ENCODE results near the gene TMEM244. TPM values are rescaled to one million over a fixed set of nuclear protein-coding genes. Genes with fewer than 3 reads are reported as not detected.
"Not testable (repeated sequence)": the region's sequence is repeated elsewhere in the genome, so short reads cannot be mapped to it uniquely, and the experiment has no call there.

Gene TMEM244
- polyA plus RNA-seq, 5 donors: not detected

DNA sequence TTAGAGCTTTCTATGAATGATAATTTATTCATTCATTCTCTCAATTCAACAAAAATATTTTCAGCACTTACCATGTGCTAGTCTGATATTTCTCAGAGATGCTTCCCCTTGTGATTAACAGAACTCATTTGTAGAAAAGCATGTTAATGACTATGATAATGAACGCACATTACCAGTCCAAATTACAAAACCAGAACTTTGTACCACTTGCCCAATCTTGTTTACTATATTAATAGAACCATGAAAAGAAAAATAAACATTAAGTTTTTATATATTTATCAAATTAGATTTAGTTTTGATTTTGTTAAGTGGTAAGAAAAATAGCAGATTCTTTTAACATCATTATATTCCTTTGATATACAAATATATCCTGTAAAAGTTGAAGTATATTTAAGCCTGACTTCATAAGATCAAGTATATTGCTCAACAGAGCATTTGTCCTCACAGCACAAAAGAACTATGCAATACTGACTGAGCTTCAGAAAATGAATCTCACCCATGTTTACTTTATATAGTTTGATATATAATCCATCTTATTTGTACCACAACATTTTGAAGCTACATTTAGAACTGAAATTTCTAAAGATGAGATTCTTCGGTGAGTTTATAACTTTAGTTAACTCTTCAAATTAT is 48.9 kb downstream of the TMEM244 start:
- DNase-seq: no peak

DNA sequence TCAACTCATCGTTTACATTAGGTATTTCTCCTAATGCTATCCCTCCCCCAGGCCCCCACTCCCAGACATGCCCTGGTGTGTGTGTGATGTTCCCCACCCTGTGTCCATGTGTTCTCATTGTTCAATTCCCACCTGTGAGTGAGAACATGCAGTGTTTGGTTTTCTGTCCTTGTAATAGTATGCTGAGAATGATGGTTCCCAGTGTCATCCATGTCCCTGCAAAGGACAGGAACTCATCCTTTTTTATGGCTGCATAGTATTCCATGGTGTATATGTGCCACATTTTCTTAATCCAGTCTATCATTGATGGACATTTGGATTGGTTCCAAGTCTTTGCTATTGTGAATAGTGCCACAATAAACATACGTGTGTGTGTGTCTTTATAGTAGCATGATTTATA is 54.0 kb downstream of the TMEM244 start:
- not testable (repeated sequence) for DNase-seq

DNA sequence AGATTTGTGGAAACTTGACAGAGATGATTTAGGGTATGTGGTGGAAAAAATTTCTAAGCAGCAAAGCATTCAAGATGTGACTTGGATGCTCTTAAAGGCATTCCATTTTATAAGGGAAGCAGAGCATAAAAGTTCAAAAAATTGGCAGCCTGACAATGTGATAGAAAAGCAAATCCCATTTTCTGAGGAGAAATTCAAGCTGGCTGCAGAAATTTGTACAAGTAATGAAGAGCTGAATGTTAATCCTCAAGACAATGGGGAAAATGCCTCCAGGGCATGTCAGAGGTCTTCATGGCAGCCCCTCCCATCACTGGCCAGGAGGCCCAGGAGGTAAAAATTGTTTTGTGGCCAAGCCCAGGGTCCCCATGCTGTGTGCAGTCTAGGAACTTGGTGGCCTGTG is 58.2 kb downstream of the TMEM244 start:
- DNase-seq: not testable (repeated sequence)

DNA sequence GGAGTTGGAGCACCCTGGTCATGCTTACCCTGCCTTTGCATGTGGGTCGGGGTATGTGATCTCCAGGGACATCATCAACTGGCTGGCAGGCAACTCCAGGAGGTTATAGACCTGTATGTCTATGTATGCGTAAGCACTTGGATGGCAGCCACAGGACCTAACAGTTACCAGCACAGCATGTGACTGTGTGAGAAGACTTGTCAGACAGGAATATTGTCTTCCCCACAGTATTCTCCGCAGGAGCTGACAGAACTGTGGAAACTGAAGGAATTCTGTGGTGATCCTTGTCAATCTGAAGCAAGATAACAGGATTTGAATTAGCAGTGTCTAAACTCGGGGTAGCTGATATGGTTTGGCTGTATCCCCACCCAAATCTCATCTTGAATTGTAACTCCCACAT is 59.2 kb downstream of the TMEM244 start:
- DNase-seq: no peak

DNA sequence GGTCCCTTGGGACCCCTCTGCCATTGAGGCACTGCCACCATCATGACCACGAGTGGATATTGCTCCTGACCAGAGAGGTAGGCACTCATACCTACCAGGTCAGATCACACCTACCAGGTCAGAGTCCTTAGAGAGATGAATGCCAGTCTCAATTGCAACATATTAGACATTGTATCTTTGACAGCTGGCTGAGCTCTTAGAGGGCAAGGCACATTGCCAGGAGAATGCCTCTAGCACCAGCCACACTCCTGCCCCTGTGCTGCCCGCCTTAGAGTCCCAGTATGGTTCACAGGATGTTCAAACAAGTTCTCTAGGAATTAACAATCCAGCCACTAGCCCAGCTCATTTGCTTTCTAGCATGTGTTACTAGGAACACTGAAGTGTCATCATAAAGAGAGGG is 65.9 kb downstream of the TMEM244 start:
- no peak for DNase-seq

DNA sequence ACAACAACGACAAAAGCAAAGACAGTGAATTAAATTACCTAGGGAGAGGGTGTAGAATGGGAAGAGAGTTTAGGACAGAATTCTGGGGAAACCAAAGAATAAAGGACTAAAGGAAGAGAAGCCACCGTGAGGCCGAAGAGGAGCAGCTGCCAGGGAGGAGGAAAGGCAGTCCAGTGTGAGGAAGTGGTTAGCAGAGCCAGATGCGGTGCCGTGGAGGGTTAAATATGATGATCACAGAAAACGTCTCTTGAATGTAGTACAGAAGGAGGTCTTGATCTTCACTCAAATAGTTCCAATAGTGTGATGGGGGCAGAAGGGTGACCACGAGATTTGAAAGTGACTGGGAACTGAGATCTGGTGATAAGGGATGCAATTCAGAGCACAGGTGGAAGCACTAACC is 67.7 kb downstream of the TMEM244 start:
- no peak for DNase-seq

DNA sequence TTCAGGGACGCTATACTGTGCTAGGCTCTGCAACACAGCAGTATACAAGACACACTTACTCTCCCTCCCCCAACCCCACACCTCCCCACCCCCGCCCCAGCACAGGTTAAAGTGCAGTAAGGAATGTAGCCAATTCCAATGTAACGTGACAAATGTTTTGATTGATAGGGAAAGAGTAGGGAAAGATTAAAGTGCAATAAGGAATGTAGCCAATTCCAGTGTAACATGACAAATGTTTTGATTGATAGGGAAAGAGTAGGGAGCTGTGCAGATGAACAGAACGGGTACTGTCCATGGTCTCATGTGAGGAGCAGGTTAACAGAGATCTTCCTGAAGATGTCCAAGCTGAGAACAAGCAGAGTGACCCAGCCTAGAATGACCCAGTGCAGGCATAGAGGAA is 69.1 kb downstream of the TMEM244 start:
- no peak for DNase-seq

DNA sequence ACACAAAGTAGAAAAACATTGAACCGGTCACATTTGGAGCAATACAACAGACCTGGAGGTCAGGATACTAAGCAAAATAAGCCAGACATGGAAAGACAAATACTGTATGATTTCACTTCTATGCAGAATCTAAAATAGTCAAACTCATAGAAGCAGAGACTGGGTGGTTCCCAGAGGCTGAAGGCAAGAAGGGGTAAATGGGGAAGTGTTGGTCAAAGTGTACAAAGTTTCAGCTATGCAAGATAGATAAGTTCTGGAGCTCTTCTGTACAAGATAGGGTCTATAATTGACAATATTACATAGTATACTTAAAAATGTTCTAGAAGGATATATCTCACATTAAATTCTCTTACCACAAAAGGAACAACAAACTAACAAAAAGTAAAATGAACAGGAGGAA is 70.3 kb downstream of the TMEM244 start:
- DNase-seq: no peak

DNA sequence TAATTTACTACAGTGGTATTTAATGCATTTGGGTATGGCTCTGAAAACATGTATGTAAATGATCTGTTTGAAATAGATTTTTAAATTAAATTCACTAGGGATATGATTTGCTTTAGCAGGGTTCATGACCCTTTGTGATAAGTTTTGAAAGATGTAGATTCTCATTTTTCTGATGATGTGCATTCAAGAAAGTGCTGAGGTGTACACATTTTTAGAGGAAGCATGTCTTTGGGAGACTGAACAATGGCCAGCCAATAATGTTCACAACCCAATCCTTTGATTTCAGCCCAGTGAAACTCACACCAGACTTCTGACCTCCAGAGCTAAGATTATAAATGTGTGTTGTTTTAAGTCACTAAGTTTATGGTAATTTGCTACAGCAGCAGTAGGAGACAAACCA is 71.1 kb downstream of the TMEM244 start:
- no peak for DNase-seq

DNA sequence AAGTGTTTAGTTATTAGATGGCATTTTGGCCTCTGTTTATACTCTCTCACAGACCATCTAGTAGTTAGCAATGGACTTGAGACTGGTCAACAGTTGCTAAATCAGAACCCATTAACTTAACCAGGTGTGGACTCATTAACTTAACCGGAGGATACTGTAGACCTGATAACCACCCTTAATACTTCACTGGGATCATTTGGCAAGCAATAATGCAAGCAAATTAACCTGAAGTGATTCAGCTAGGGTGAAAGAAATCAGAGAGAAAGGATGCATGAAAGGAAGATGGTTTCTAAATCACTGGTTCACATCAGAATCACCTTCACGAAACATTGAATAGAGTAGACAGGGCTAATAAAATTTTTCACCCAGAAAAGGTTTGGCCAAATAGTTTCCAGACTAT is 73.3 kb downstream of the TMEM244 start:
- no peak for DNase-seq

DNA sequence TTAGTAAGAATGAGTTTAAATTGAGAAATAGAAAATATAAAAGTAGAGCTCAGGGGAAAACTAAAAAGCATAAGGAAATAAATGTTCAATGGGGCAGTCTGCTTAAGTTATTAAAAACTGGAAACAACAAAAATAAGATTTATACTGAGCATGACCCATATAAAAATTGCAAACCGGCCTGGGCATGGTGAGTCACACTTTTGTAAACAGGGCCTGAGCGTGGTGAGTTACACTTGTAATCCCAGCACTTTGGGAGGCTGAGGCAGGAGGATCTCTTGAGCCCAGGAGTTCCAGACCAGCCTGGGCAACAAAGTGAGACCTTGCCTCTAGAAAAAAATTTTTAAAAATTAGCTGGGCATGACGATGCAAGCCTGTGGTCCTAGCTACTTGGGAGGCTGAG is 74.6 kb downstream of the TMEM244 start:
- no peak for DNase-seq

DNA sequence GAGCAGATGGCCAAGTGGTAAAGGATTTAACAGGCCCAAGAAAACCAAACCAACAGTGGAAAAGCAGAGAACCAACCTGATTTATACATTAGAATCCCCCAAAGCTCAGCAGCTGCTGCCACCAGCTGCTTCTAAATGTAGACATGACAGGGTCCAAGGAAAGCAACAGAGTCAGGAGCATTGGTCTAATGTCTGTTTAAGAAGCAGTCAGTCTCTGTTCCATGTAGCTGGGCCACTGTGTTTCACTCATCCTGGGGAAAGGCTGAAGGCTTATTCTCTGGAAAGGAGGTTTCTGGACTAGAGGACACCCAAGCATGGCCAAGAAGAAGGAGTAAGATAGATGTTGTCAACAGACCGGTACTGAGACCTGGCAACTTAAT is 75.4 kb downstream of the TMEM244 start:
- DNase-seq: no peak

DNA sequence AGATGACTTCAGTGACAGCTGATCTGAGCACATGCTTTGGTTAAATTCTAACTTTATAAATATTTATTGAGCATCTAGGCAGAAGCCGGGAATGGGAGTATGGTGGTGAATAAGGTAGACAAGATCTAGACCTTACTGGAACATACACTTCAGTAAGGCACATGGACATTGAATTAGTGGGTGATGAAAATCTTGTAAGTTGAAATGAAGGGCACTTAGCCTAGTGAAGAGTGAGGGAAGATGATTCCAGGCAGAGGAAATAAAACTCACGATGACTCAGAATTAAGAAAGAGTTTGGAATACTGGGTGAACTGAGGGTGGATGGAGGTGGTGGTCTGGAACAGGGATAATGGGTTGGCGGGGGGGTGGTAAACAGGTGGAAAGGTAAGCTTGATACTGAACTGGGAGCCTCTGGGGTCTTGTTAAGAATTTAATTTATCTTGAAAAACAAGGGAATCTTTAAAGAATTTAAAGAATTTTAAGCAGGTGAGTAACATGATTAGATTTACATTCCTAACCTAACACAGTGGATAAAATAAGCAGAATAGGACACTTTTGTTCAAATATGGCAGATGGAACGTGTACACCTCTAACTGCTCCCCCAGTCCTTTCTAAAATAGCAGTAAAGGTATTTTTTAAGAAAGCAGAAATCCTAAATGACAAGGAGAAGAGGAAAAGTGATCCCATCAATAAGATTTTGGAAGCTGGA is 75.9 kb downstream of the TMEM244 start:
- no peak for DNase-seq

Other genes with a start within 250 kb of the TMEM244 start
- gene ARHGAP18, start 151.1 kb downstream of the TMEM244 start, polyA plus RNA-seq (ENCODE audit: insufficient read depth in 1 of 5, insufficient read length in 5 of 5, low replicate concordance in 1 of 5): 10 to 100 TPM; 57.4 to 80.8 (median 71.5) TPM
- 10 to 100 TPM; 12.1 to 26.7 (median 21.6) TPM for gene L3MBTL3, start 157.3 kb upstream of the TMEM244 start, polyA plus RNA-seq (ENCODE audit: insufficient read depth in 1 of 5, insufficient read length in 5 of 5, low replicate concordance in 1 of 5)